HepG2 (cell line): ENCODE measurements around the gene MT4. TPM values are rescaled to one million over a fixed set of nuclear protein-coding genes. Genes with fewer than 3 reads are reported as not detected.
A peak's percentile ranks its signal among the peaks of the same experiment; 100 is the strongest.

Source experiments
- CBX1 ChIP-seq: IDR thresholded peaks from one replicate; pipeline ENCODE4 v1.6.1; 2016; ENCODE audit warnings: antibody characterized with exemption, low read depth
- DZIP1 ChIP-seq: sonication (generic); formaldehyde crosslinking; IDR thresholded peaks from 2 replicates; pipeline ENCODE4 v1.5.0; 2020; ENCODE audit warnings: mild to moderate bottlenecking, missing genetic modification reagents
- GLMP ChIP-seq: sonication (generic); formaldehyde crosslinking; IDR thresholded peaks from 2 replicates; pipeline ENCODE4 v1.9.0; 2021; ENCODE audit warnings: missing genetic modification reagents, mild to moderate bottlenecking, borderline replicate concordance
- IRX3 ChIP-seq: sonication (generic); formaldehyde crosslinking; IDR thresholded peaks from 2 replicates; pipeline ENCODE4 v1.8.1; 2023; ENCODE audit warnings: mild to moderate bottlenecking, low read depth, missing genetic modification reagents, borderline replicate concordance
- JARID2 ChIP-seq: sonication (generic); formaldehyde crosslinking; IDR thresholded peaks from 2 replicates; pipeline ENCODE4 v1.8.1; 2023; ENCODE audit warnings: missing genetic modification reagents, inconsistent platforms; ENCODE audit not compliant: insufficient replicate concordance
- JUNB ChIP-seq: sonication (generic); formaldehyde crosslinking; IDR thresholded peaks from 2 replicates; pipeline ENCODE4 v1.8.0; 2022; ENCODE audit warnings: missing genetic modification reagents, mild to moderate bottlenecking, borderline replicate concordance
- MED1 ChIP-seq: sonication (generic); formaldehyde crosslinking; IDR thresholded peaks from 2 replicates; pipeline ENCODE4 v1.4.0; 2020; ENCODE audit warnings: missing genetic modification reagents
- NFKB2 ChIP-seq: sonication (generic); formaldehyde crosslinking; IDR thresholded peaks from 2 replicates; pipeline ENCODE4 v1.4.0; 2020; ENCODE audit warnings: missing genetic modification reagents, borderline replicate concordance
- PAX8 ChIP-seq: sonication (generic); formaldehyde crosslinking; IDR thresholded peaks from 2 replicates; pipeline ENCODE4 v1.8.0; 2022; ENCODE audit warnings: mild to moderate bottlenecking, missing genetic modification reagents, borderline replicate concordance
- RARG ChIP-seq: sonication (generic); formaldehyde crosslinking; IDR thresholded peaks from 2 replicates; pipeline ENCODE4 v1.4.0; 2020; ENCODE audit warnings: low read depth, mild to moderate bottlenecking, missing genetic modification reagents
- REPIN1 ChIP-seq: sonication (generic); formaldehyde crosslinking; IDR thresholded peaks from 2 replicates; pipeline ENCODE4 v1.8.0; 2022; ENCODE audit warnings: missing genetic modification reagents, low read depth, mild to moderate bottlenecking, borderline replicate concordance
- SOX13 ChIP-seq, 3 experiments: fragments of 450-650 bp in 1 of 3; sonication (generic) in 1 of 3; formaldehyde crosslinking in 1 of 3; IDR thresholded peaks in 2 of 3; conservative IDR thresholded peaks in 1 of 3; 2 replicates each; pipeline versions ENCODE4 v1.5.0 to v1.6.1; 2016 to 2020; ENCODE audit warnings: antibody characterized with exemption in 1 of 3, mild to moderate bottlenecking in 1 of 3, missing compliant biosample characterization in 1 of 3, missing genetic modification reagents in 1 of 3, moderate library complexity in 1 of 3
- YY1 ChIP-seq: IDR thresholded peaks from 2 replicates; pipeline ENCODE4 v1.6.1; 2011; ENCODE audit warnings: low read length, low read depth, moderate library complexity, mild to moderate bottlenecking; ENCODE audit not compliant: insufficient read depth, insufficient replicate concordance
- ZBTB7A ChIP-seq: sonication (generic); formaldehyde crosslinking; IDR thresholded peaks from 2 replicates; pipeline ENCODE4 v1.8.0; 2022; ENCODE audit warnings: mild to moderate bottlenecking, missing genetic modification reagents
- ZNF253 ChIP-seq: sonication (generic); formaldehyde crosslinking; IDR thresholded peaks from 2 replicates; pipeline ENCODE4 v1.8.0; 2022; ENCODE audit warnings: mild to moderate bottlenecking, missing genetic modification reagents, borderline replicate concordance
- ZNF292 ChIP-seq: sonication (generic); formaldehyde crosslinking; IDR thresholded peaks from 2 replicates; pipeline ENCODE4 v1.8.1; 2022; ENCODE audit warnings: mild to moderate bottlenecking, low read depth, missing genetic modification reagents, borderline replicate concordance
- ZNF30 ChIP-seq: sonication (generic); formaldehyde crosslinking; IDR thresholded peaks from 2 replicates; pipeline ENCODE4 v1.5.0; 2020; ENCODE audit warnings: mild to moderate bottlenecking, missing genetic modification reagents
- ZNF503 ChIP-seq: sonication (generic); formaldehyde crosslinking; IDR thresholded peaks from 2 replicates; pipeline ENCODE4 v1.4.0; 2020; ENCODE audit warnings: missing genetic modification reagents
- ZNF530 ChIP-seq: sonication (generic); formaldehyde crosslinking; IDR thresholded peaks from 2 replicates; pipeline ENCODE4 v1.5.0; 2020; ENCODE audit warnings: low read depth, mild to moderate bottlenecking, missing genetic modification reagents
- ZNF737 ChIP-seq: sonication (generic); formaldehyde crosslinking; IDR thresholded peaks from 2 replicates; pipeline ENCODE4 v1.5.0; 2020; ENCODE audit warnings: missing genetic modification reagents, mild to moderate bottlenecking, borderline replicate concordance
- ZNF775 ChIP-seq: sonication (generic); formaldehyde crosslinking; IDR thresholded peaks from 2 replicates; pipeline ENCODE4 v1.4.0; 2020; ENCODE audit warnings: missing genetic modification reagents, mild to moderate bottlenecking, moderate library complexity, borderline replicate concordance
- polyA plus RNA-seq, 8 experiments: library from polyadenylated mRNA; depleted of rRNA in 3 of 8; stranded (reverse) in 7 of 8; unstranded in 1 of 8; fragments of >200 nt; fragmentation: Illumina TruSeq in 4 of 8; extraction: Trizol in 4 of 8; gene quantifications; 2 replicates each; pipeline versions ENCODE4 v1.2.1 to v1.2.3, GENCODE V29; 2011 to 2016; ENCODE audit warnings: low read depth in 4 of 8, missing spikeins in 1 of 8, mixed read lengths in 1 of 8; ENCODE audit not compliant: insufficient read depth in 1 of 8
- total RNA-seq, 5 experiments: library from RNA; depleted of rRNA; stranded (reverse); fragments of >200 nt; fragmentation: Illumina TruSeq; extraction: Trizol; gene quantifications; 2 replicates each; pipeline ENCODE4 v1.2.3, GENCODE V29; 2016; ENCODE audit warnings: low read depth in 1 of 5

The MT4 gene
- total and polyA plus RNA-seq, 2 of the 13 experiments (the other 11 are each of a cell fraction or from before 2014, with no cell fraction given) = not detected

GRCh38 chr16:56519459-56520250, 45.2 kb upstream of the MT4 start, which contains the start of gene BBS2 (continued):
- 0 out of 2 replicates have a peak, but pooled peaks have one; percentile 31 for TF ChIP-seq ZNF775
- peak; percentile 19 for TF ChIP-seq JARID2 (CRISPR knock-in tag)
- TF ChIP-seq ZNF30 = no peak
- TF ChIP-seq DZIP1 = no peak; the same call in 1 of the 2 replicates
- 0 out of 2 replicates have a peak, but pooled peaks have one; percentile 44 for TF ChIP-seq ZNF253
- no peak for TF ChIP-seq CBX1
- no peak; the same call in 1 of the 2 replicates for TF ChIP-seq ZNF737 (CRISPR knock-in tag)
- peak; percentile 73; the same call in 1 of the 2 replicates for TF ChIP-seq IRX3 (CRISPR knock-in tag)
- no peak for TF ChIP-seq ZBTB7A (CRISPR knock-in tag)
- no peak; the same call in 1 of the 2 replicates for TF ChIP-seq RARG
- TF ChIP-seq GLMP = no peak
- TF ChIP-seq MED1 (CRISPR knock-in tag) = peak; percentile 56
- peak; percentile 61; the same call in 1 of the 2 replicates for TF ChIP-seq NFKB2 (CRISPR knock-in tag)
- TF ChIP-seq ZNF530 (CRISPR knock-in tag) = no peak
- TF ChIP-seq REPIN1 (CRISPR knock-in tag) = peak; percentile 78; the same call in 1 of the 2 replicates
- no peak for TF ChIP-seq JUNB (CRISPR knock-in tag)
- no peak for TF ChIP-seq SOX13 (IDR thresholded peaks at IDR 0.05)
- no peak for TF ChIP-seq SOX13 (CRISPR knock-in tag; conservative IDR thresholded peaks at IDR 0.05 in 1 of 2, IDR thresholded peaks at IDR 0.05 in 1 of 2)
- peak; percentile 67; the same call in 1 of the 2 replicates for TF ChIP-seq ZNF503 (CRISPR knock-in tag)
- 0 out of 2 replicates have a peak, but pooled peaks have one; percentile 81 for TF ChIP-seq PAX8
- peak; percentile 83 for TF ChIP-seq ZNF292
- peak; percentile 82 for TF ChIP-seq YY1
